Measurements from ENCODE around the gene PUM1.
"Not testable (repeated sequence)": the region's sequence is repeated elsewhere in the genome, so short reads cannot be mapped to it uniquely, and the experiment has no call there.

Gene PUM1

GRCh38 chr1:31062867-31063380 is 2.6 kb downstream of the PUM1 start:
- DNase-seq (ENCODE audit: low read depth) = no peak

GRCh38 chr1:31062162-31062866 is 3.2 kb downstream of the PUM1 start:
- DNase-seq (ENCODE audit: low read depth) = not testable (repeated sequence)

- no peak for DNase-seq (ENCODE audit: low read depth)
Measured at GRCh38 chr1:31058012-31058411, 7.5 kb downstream of the PUM1 start.

GRCh38 chr1:31055953-31056352 is 9.6 kb downstream of the PUM1 start:
- no peak for DNase-seq (ENCODE audit: low read depth)

- DNase-seq (ENCODE audit: low read depth) = no peak
Measured at GRCh38 chr1:31055501-31055900, 10.0 kb downstream of the PUM1 start.

GRCh38 chr1:31054958-31055481 is 10.5 kb downstream of the PUM1 start:
- DNase-seq (ENCODE audit: low read depth) = no peak

GRCh38 chr1:31054349-31054748 is 11.2 kb downstream of the PUM1 start:
- no peak for DNase-seq (ENCODE audit: low read depth)

- not testable (repeated sequence) for DNase-seq (ENCODE audit: low read depth)
Measured at GRCh38 chr1:31052613-31053012, 12.9 kb downstream of the PUM1 start.

- no peak for DNase-seq (ENCODE audit: low read depth)
Measured at GRCh38 chr1:31051611-31052010, 13.9 kb downstream of the PUM1 start.

- not testable (repeated sequence) for DNase-seq (ENCODE audit: low read depth)
Measured at GRCh38 chr1:31047507-31047906, 18.0 kb downstream of the PUM1 start.

GRCh38 chr1:31043631-31044030 is 21.9 kb downstream of the PUM1 start:
- DNase-seq (ENCODE audit: low read depth) = no peak

- DNase-seq (ENCODE audit: low read depth) = no peak
Measured at GRCh38 chr1:31042656-31043055, 22.9 kb downstream of the PUM1 start.

- DNase-seq (ENCODE audit: low read depth) = no peak
Measured at GRCh38 chr1:31041529-31041928, 24.0 kb downstream of the PUM1 start.

- DNase-seq (ENCODE audit: low read depth) = no peak
Measured at GRCh38 chr1:31040038-31040437, 25.5 kb downstream of the PUM1 start.

- not testable (repeated sequence) for DNase-seq (ENCODE audit: low read depth)
Measured at GRCh38 chr1:31038935-31039334, 26.6 kb downstream of the PUM1 start.

- DNase-seq (ENCODE audit: low read depth) = no peak
Measured at GRCh38 chr1:31038360-31038759, 27.2 kb downstream of the PUM1 start.

- DNase-seq (ENCODE audit: low read depth) = no peak
Measured at GRCh38 chr1:31036749-31037500, 28.6 kb downstream of the PUM1 start.

- no peak for DNase-seq (ENCODE audit: low read depth)
Measured at GRCh38 chr1:31033598-31033997, 31.9 kb downstream of the PUM1 start.

- no peak for DNase-seq (ENCODE audit: low read depth)
Measured at GRCh38 chr1:31032266-31032665, 33.3 kb downstream of the PUM1 start.

- no peak for DNase-seq (ENCODE audit: low read depth)
Measured at GRCh38 chr1:31031330-31032143, 34.0 kb downstream of the PUM1 start.

- no peak for DNase-seq (ENCODE audit: low read depth)
Measured at GRCh38 chr1:31029026-31029425, 36.5 kb downstream of the PUM1 start.
